GM19455 (cell line): ENCODE results near the gene LYPLAL1.
"Not testable (repeated sequence)": the region's sequence is repeated elsewhere in the genome, so short reads cannot be mapped to it uniquely, and the experiment has no call there.

Experiments
- ATAC-seq: cut with Tn5 transposase; IDR thresholded peaks from one replicate; pipeline ENCODE4 v1.9.1; 2021; ENCODE audit not compliant: unreplicated experiment

The LYPLAL1 gene

DNA sequence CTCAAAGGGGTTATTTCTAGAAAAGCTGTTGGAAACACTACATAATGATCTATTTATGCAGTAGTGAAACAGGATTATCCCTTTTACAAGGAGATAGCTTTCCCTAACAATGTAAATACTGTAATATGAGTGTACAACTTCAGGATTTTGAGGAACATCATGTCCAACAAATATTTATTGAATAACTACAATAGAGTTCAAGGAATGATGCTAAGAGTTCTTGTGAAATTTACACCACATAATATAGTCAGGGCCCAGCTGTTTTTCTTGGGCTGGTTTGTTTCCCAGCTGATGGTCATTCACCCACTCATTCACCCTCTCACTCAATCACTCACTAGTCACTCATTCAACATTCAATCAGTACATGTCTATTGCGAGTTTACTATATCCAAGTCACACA lies 12.3 kb upstream of the LYPLAL1 start:
- no peak for ATAC-seq

DNA sequence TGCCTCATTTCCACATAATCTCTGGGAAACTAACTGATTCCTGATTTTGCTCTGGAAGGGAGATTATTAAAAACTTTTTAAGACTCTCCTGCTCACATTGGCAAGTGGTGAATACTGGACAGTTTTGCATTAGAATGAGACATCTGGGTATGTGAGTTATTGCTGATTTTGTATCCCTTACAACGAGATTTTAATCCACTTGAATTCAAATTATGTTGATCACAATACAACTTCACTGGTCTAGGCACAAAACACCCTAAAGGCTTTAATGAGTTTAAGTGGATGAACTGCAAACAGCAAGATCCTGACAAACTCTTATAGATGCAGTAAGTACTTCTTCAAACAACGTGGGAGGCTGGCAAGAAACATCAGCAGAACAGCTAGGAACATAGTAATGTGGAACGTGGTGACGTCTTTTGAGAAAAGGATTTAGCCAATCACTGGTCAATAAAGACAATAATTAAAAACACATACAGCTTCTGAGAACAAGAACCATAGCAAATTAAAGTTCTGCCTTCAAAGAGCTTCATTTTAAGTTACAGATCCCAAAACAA lies 10.2 kb upstream of the LYPLAL1 start:
- ATAC-seq = no peak

DNA sequence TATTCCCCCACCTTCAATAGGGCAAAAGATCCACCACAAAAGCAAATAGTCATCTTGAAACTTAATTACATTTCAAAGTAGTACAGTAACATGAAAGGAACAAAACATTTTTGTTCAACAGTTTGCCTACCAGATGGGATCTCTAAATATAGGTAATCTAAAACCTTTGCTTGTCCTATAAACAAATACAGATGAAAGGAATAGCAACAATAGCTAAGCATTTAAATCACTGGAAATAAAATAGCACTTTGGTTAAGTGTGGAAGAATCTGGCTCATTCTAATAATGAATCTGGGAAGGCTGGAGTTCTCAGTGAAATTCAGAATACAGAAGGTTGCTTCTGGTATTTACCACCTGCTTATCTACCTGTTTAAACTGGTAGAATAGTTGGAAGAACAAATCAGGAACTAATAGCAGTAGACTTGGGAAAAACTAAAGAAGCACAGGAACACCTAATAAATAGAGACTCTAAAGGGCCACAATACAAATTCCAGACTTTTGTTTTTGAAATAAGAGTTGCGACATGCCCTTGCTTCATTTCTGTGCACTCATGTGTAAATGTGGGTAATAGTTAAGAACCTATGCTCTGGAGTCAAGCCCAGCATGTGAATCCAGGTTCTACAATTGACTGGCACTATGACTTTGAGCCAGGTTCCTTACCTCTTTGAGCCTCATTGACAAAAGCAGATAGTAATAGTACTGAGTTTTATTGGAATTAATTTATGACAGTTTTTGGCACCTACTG lies 2.3 kb upstream of the LYPLAL1 start:
- ATAC-seq = no peak

DNA sequence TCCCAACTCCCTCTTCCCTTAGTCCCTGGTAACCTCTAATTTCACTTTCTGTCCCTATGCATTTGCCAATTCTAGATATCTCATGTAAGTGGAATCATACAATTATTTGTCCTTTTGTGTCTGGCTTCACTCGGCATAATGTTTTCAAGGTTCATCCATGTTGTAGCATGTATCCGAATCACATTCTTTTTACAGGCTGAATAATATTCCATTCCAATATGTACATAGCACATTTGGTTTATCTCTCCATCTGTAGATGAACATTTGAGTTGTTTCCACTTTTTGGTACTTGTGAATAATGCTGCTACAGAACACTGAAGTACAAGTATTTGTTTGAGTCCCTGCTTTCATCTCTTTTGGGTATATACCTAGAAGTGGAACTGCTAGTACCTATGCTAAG lies 857 bp upstream of the LYPLAL1 start:
- no peak for ATAC-seq

DNA sequence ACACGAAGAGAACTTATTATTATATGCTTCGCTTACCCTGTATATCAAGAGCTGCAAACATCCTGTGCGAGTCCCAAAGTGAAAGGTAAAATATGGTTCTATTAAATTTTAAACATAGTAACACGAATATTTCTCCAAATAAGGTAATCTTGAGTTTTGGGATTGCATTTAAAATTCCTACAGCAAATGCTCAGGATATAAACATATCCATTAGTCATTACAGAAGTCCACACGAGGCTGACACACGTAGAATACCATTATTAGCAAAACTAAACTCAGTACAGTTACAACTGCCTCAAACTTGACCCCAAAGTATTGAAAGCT lies 282 bp upstream of the LYPLAL1 start:
- peak; percentile 5 for ATAC-seq

DNA sequence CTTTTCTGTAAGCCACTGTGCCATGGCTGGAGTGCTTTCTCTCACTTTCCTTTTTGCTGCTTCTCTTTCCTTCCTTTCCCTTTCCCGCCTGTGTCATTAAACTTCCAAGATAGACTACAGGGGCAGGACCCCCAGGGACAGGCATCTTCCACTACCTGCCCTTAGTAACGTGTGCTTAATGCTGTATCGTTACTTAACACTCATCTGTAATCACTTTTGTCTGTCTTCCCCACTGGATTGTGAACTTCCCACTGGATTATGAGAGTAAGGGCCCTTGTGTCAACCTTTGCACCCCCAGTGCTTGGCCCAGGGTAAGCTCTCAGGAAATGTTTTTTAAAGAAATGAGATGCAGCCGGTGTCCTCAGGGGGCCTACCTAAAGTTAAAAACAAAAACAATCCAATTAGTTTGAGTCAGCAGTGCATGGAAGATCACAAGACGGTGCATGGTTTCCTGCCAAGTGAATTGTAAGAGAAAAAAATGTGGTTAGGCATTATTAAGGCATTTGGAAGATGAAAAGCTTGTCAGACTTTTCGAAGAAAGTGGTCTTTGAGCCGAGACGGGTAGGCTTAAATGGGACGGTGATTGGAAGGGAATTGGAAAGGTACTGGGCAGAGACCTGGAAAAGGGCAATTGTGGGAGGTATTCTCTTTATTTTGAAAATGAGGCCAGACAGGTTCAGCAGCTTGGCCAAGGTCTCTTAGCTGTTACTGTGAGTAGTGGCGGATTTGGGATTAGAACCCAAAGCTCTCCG lies 958 bp downstream of the LYPLAL1 start:
- peak; percentile 19 for ATAC-seq

DNA sequence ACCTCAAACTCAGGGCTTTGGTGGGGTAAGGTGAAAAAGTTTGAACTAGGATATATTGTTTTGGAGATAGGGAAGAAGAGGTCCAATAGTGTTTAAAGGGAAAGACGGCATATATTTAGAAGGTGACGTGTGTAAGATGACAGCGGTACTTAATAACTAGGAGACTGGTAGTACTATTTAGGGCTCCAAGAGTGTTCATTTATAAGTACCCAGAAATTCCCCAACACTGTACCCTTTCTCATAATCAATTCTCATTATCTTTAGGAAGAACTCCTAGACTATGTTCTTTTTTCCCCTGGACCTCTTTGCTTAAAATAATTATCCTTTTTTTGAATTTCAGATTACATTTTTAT lies 1.5 kb downstream of the LYPLAL1 start:
- no peak for ATAC-seq

DNA sequence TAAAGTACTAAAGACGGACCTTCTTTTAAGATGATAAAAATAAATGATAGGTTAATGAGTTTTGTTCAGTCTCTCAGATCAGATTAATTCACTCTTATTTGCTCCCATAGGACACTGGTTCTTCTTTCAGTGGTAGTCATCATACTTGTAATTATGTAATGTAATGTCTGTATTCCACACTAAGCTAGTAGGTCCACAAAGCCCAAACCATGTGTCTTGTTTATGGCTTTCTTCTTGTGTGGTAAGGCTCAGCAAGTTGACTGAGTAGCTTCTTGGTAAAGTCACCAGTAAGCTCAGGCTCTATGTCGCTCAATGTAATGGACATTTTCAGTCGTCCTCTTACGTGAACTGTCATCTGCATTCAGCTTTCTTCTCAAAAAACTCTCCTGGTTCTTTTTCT lies 2.5 kb downstream of the LYPLAL1 start:
- ATAC-seq = no peak

DNA sequence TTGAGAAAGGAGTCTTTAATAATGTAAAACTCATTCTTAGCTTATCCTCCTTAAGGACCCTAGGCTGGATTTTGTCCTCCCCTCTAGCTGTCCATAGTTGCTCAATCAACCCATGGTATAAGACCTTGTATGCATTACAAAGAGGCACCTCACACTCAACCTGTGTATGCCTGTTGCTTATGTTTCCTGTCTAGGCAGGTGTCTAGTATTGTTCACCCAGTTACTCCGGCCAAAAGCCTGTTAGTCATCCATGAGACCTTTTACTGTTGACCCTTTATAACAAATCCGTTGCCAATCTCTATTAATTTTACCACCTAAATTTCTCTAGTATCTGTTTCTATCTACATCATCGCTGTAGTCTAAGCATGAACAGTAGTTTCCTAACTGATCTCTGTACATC lies 3.7 kb downstream of the LYPLAL1 start:
- peak; percentile 25 for ATAC-seq

DNA sequence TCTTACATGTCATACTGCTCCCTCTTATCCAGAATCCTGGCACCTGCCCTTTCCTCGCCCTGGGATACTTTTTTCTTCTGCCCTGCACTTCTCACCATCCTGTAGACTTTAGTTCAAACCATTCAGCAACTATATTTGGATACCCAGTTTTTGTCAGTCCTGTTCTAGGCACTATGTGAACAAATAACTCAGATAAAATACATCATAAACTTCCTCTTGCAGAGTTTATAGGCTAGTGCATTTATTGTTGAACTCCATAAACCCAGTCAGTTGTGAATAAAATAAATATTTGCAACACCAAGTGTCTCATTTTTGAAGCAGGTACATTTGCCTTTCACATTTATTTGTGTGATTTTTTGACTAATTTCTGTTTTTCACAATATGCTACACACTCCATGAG lies 4.3 kb downstream of the LYPLAL1 start:
- no peak for ATAC-seq

DNA sequence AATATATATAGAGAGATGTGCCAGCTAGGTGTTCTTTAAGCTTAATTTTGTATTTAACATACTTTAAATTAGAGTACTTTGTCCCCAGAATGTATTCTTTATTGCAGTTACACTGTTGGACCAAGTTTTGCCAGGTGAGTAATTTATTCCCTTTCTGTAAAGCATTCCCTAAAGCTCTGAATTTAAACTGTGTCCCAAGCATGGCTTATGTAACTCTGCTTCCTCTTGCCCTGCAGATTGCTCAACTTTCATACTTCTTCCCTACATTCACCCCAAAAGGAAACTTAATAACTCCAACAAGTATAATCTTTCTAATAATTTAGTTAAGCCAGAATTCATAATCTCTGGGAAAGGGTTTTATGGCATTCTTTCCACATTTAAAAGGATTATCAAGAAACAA lies 5.6 kb downstream of the LYPLAL1 start:
- ATAC-seq = no peak

DNA sequence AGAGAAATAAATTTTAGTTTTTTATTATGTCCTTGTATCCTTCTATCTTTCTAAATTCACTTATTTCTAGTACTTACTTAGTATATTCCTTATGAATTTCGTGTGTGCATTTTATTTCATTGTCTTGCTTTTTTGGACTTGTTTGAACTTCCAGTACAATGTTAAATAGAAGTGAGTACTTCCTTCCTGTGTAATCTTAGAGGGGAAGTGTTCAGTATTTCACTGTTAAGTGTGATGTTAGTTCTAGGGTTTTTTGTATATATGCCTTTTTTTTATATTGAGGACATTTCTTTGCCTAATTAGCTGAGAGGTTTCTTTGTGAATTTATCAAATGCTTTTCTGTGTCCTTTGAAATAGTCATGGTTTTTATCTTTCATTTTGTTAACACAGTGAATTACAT lies 10.7 kb downstream of the LYPLAL1 start:
- no peak for ATAC-seq

DNA sequence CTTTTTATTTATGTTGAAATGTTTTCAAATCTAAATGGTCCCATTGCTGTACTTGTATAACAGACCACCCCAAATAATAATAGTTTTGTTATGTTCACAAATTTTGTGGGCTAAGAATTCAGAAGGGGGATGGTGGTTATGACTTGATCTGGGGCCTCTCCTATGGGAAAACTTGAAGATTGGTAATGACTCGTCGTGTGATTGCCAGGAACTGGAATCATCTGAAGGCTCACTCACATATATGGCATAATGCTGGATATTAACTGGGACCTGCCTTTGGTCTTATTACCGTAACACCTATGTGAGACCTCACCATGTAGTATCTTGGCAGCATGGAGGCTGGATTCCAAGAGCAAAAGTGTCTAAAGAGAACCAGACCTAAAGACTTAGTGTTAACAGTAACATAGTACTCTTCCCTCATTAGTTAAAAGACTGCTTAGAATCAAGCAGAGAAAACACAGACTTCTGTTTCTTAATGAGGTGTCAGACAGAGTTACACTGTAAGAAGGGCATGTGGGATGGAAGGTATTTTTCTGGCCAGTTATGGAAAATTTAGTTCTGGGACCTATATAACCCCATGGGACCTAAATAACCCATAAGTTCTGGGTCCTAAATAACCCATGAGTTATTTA lies 11.9 kb downstream of the LYPLAL1 start:
- ATAC-seq = no peak

DNA sequence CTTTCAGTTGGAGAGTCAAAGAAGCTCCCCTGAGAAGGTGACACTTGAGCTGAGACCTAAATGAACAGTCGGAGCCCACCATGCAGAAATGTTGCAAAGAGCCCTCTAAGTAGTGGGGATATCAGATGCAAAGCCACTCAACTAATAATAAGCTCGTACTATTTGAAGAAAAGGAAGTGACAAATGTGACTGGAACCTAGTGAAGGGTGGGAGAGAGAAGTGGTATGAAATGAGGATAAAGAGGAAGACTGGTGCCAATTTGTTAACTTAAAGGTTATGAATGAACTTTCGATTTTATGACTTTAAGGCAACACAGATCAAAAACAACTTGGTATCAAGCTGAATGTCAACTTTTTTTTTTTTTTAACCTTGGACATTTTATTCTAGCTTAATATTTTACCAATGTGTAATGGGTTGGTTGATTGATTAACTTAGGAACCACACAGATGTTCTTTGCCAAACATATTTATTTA lies 14.7 kb downstream of the LYPLAL1 start:
- no peak for ATAC-seq

DNA sequence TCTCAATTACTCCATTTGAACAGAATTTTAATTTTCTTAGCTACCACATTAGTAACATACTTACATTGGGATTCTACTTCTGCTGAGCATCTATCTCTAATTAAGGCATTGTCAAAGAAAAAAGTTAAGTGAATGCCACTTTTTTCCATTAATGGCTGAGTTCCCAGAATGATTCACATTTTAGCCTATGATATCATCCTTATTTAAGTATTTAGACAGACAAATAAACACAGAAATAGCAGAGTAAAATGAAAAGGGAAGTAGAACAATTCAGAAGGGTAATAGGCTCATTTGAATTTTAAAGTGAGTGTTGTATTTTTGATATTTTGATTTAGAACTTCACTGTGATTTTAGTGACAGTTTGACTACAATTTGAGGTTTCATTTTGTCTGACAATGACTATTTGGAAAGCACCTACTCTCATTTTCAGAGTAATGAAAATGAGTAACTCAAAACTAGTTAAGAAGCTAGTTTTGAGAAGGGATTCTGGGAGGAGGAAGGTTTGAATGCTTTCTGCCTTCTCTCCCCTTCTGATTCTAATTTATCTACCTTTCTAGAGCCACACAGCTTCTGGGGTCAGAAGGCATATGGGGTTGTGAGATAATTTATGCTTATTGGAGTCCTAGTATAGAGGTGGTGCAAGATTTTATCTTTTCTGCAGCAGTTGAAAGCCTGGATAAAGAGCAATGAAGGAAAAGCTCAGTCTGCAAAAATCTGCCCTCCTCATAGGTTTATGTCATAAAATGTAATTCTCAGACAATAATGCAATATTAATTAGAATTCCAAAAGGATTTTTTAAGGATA lies 15.5 kb downstream of the LYPLAL1 start:
- ATAC-seq = peak; percentile 81

DNA sequence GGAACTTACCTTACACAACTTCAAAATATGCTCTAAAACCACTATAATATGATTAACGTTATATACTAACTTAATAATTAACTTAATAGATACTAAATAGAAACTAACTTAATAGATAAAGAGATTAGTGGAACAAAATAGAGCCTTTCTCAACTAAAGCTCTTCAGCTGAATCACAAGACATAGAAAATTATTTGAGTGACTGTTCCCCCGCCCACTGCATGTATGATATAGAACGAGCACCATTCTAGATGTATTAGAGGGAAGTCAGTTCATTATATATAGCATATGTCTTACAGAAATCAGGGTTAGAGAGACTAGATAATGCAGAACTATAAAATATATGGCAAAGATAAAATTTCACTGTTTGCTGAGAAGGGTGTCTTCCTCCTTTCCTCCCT lies 16.3 kb downstream of the LYPLAL1 start:
- no peak for ATAC-seq

DNA sequence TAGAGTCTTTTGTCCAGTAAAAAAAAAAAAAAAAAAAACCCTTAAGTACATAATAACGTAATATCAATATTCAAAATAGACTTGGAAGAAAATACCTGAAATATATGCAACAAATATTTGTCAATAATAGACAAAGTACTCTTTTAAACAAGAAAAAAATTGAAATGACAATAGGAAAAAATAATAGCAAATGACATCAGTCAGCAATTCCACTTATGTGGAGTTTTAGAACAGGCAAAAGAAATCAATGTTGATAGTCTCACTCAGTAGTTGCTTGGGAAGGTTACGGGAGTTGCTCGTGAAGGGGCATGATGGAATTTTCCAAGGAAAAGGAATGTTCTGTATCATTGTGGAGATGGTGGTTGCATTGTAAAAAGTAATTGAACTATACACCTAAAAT lies 16.9 kb downstream of the LYPLAL1 start:
- ATAC-seq = no peak

DNA sequence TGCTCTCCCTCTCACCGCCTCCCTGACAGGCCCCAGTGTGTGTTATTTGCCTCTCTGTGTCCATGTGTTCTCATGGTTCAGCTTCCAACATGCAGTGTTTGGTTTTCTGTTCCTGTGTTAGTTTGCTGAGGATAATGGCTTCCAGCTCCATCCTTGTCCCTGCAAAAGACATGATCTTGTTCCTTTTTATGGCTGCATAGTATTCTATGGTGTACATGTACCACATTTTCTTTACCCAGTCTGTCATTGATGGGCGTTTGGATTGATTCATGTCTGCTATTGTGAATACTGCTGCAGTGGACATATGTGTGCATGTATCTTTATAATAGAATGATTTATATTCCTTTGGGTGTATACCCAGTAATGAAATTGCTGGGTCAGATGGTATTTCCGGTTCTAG lies 22.2 kb downstream of the LYPLAL1 start:
- not testable (repeated sequence) for ATAC-seq

DNA sequence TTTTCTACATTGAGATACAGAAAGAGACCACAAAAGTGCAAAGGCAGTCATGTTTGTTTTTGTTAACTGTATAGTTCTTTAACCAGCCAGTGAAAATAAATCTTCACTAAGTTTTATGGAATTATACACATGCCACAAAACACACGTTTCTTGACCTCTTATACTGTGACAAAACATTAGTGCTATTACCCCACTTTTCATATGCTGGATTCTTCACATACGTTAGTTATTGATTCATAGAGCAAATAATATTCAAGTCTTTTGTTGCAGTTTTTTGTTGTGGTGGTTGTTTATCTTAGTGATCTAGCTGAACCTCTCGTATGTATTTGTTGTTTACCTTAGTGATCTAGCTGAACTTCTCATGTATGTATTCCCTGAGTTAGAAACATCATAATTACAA lies 28.0 kb downstream of the LYPLAL1 start:
- no peak for ATAC-seq

DNA sequence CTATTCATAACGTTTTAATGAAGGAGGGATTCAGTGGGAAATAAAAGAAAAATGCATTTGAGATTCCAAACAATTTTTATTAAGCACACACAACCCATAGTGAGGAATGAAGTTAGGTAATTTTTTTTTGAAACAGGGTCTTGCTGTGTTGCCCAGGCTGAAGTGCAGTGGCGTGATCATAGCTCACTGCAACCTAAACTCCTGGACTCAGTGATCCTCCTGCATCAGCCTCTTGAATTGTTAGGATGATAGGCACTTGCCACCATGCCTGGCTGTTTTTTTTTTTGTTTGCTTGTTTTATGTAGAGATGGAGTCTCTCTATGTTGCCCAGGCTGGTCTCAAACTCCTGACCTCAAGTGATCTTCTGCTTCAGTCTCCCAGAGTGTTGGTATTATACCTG lies 28.9 kb downstream of the LYPLAL1 start:
- ATAC-seq = no peak

DNA sequence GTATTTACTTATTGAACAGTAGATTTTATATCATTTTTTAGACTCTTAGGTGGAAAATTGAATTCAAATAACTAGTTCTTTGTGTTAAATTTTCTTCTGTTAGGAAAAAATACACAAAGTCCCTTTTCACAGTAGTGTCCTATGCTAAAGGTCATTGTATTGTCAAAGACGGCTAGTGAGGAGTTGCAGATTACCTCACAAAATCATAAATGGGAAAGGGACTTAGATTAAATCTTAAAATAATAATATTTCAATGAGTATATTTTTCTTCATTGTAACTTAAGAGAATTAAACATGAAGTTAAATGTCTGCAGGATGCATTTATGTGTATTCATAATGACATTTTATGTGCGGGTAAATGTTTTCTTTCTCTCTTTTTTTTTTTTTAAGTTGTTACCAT lies 32.7 kb downstream of the LYPLAL1 start:
- ATAC-seq = no peak
